Neural cell (in vitro differentiated cells): Measurements from ENCODE around the gene PDZD4. TPM values are rescaled to one million over a fixed set of nuclear protein-coding genes. Genes with fewer than 3 reads are reported as not detected.

ENCODE experiments used
- H2AFZ ChIP-seq: fragments of 200-600, 300-800 bp; sonication (generic), shearing (Covaris generic); 2 replicates; pipeline ENCODE4 v1.6.0; 2014; ENCODE audit warnings: low read depth, mild to moderate bottlenecking, antibody characterized with exemption, low read length, moderate library complexity
- H3F3A ChIP-seq: fragments of 200-600 bp; shearing (Covaris generic); 2 replicates; pipeline ENCODE4 v1.6.1; 2016; ENCODE audit warnings: mild to moderate bottlenecking, moderate library complexity, mixed read lengths, antibody characterized with exemption, low read length; ENCODE audit not compliant: insufficient read depth, poor library complexity, severe bottlenecking
- H3K27ac ChIP-seq: fragments of 200-600, 300-800 bp; sonication (generic), shearing (Covaris generic); 2 replicates; pipeline ENCODE4 v1.5.1; 2014; ENCODE audit warnings: mild to moderate bottlenecking, low read length, moderate library complexity
- H3K27me3 ChIP-seq: fragments of 300-800, 200-600 bp; sonication (generic), shearing (Covaris generic); 2 replicates; pipeline ENCODE4 v1.6.0; 2014; ENCODE audit warnings: mild to moderate bottlenecking, low read depth, low read length, moderate library complexity; ENCODE audit not compliant: insufficient read depth
- H3K36me3 ChIP-seq: fragments of 300-800, 200-600 bp; sonication (generic), shearing (Covaris generic); 2 replicates; pipeline ENCODE4 v1.5.1; 2014; ENCODE audit warnings: mild to moderate bottlenecking, antibody characterized with exemption, low read length, moderate library complexity; ENCODE audit not compliant: insufficient read depth
- H3K4me2 ChIP-seq: fragments of 300-800, 200-600 bp; sonication (generic), shearing (Covaris generic); 2 replicates; pipeline ENCODE4 v1.6.0; 2014; ENCODE audit warnings: mild to moderate bottlenecking, low read length
- H3K4me3 ChIP-seq: fragments of 300-800, 200-600 bp; sonication (generic), shearing (Covaris generic); 2 replicates; pipeline ENCODE4 v1.5.1; 2014; ENCODE audit warnings: mild to moderate bottlenecking, low read length, moderate library complexity
- H3K79me2 ChIP-seq: fragments of 200-600 bp; shearing (Covaris generic); replicated peaks from 2 replicates; pipeline ENCODE4 v1.6.0; 2014; ENCODE audit warnings: mild to moderate bottlenecking, low read length, moderate library complexity; ENCODE audit not compliant: insufficient read depth
- H3K9ac ChIP-seq: fragments of 300-800, 200-600 bp; sonication (generic), shearing (Covaris generic); 2 replicates; pipeline ENCODE4 v1.6.1; 2016; ENCODE audit warnings: mild to moderate bottlenecking, low read length, mixed read lengths
- H3K9me2 ChIP-seq: fragments of 200-600 bp; shearing (Covaris generic); 2 replicates; pipeline ENCODE4 v1.6.1; 2016; ENCODE audit warnings: mild to moderate bottlenecking, low read length, mixed read lengths; ENCODE audit not compliant: insufficient read depth
- H3K9me3 ChIP-seq: fragments of 200-600, 300-800 bp; sonication (generic), shearing (Covaris generic); 2 replicates; pipeline ENCODE4 v1.6.1; 2016; ENCODE audit warnings: mild to moderate bottlenecking, mixed run types, low read length, moderate library complexity, mixed read lengths
- H4K20me1 ChIP-seq: fragments of 200-600 bp; shearing (Covaris generic); 2 replicates; pipeline ENCODE4 v1.6.1; 2016; ENCODE audit warnings: mild to moderate bottlenecking, mixed run types; ENCODE audit not compliant: insufficient read depth
- EP300 ChIP-seq: fragments of 450-650 bp; conservative IDR thresholded peaks from 2 replicates; pipeline ENCODE4 v1.6.1; 2014; ENCODE audit warnings: antibody characterized with exemption, mild to moderate bottlenecking, moderate library complexity; ENCODE audit not compliant: poor library complexity, severe bottlenecking
- EZH2 ChIP-seq: fragments of 200-600, 300-800 bp; shearing (Covaris generic), sonication (generic); IDR thresholded peaks from 2 replicates; pipeline ENCODE4 v1.6.1; 2014; ENCODE audit warnings: antibody characterized with exemption, low read length, borderline replicate concordance, mild to moderate bottlenecking; ENCODE audit not compliant: insufficient read depth, poor library complexity, severe bottlenecking
- MXI1 ChIP-seq: fragments of 450-650 bp; conservative IDR thresholded peaks from 2 replicates; pipeline ENCODE4 v1.6.1; 2014; ENCODE audit warnings: antibody characterized with exemption, mild to moderate bottlenecking; ENCODE audit not compliant: poor library complexity, severe bottlenecking
- POLR2AphosphoS5 ChIP-seq: IDR thresholded peaks from 2 replicates; pipeline ENCODE4 v1.6.1; 2012
- RAD21 ChIP-seq: fragments of 450-650 bp; conservative IDR thresholded peaks from 2 replicates; pipeline ENCODE4 v1.6.1; 2014; ENCODE audit warnings: antibody characterized with exemption, mild to moderate bottlenecking, moderate library complexity
- REST ChIP-seq: IDR thresholded peaks from 2 replicates; pipeline ENCODE4 v1.6.1; 2012; ENCODE audit warnings: borderline replicate concordance
- SMC3 ChIP-seq: fragments of 450-650 bp; conservative IDR thresholded peaks from 2 replicates; pipeline ENCODE4 v1.6.1; 2014; ENCODE audit warnings: antibody characterized with exemption, mild to moderate bottlenecking, moderate library complexity; ENCODE audit not compliant: poor library complexity
- TAF1 ChIP-seq: IDR thresholded peaks from 2 replicates; pipeline ENCODE4 v1.6.1; 2012; ENCODE audit warnings: low read depth
- polyA plus RNA-seq: library from polyadenylated mRNA; depleted of rRNA; stranded (reverse); fragments of >200 nt; gene quantifications from 2 replicates; pipeline ENCODE4 v1.2.3, GENCODE V29; 2014
- TF ChIP-seq, protein P1 (sequence below): fragments of 450-650 bp; IDR thresholded peaks from 2 replicates; pipeline ENCODE4 v1.5.1; 2014; ENCODE audit warnings: antibody characterized with exemption, mild to moderate bottlenecking, moderate library complexity; ENCODE audit not compliant: poor library complexity, severe bottlenecking

PDZD4 gene
- polyA plus RNA-seq, 1 donor from 2014 or later, result 343 TPM

DNA sequence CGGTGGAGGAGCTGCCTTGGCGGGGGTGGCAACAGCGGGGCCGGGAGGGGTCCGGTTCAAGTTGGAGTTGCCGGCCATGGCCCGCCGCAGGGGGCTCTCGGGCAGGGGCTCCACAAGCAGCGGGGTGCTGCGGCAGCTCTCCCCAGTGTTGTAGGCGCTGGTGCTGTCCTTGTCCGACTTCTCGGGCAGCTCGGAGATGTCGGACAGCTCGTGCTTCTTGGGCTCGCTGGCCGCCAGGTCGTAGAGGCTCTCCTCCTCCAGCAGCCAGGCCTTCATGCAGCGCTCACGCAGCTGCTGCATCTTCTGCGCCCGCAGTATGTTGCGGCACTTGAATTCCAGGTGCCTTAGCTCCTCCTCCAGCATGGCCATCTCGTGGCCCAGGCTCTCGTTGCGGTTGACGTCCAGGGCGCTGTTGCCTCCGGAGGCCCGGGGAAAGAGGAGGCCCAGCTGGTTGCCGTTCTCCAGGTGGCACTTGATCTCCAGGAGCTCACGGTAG is 26.2 kb downstream of the PDZD4 start:
- TF ChIP-seq EP300, result no peak
- TF ChIP-seq, protein P1, sequence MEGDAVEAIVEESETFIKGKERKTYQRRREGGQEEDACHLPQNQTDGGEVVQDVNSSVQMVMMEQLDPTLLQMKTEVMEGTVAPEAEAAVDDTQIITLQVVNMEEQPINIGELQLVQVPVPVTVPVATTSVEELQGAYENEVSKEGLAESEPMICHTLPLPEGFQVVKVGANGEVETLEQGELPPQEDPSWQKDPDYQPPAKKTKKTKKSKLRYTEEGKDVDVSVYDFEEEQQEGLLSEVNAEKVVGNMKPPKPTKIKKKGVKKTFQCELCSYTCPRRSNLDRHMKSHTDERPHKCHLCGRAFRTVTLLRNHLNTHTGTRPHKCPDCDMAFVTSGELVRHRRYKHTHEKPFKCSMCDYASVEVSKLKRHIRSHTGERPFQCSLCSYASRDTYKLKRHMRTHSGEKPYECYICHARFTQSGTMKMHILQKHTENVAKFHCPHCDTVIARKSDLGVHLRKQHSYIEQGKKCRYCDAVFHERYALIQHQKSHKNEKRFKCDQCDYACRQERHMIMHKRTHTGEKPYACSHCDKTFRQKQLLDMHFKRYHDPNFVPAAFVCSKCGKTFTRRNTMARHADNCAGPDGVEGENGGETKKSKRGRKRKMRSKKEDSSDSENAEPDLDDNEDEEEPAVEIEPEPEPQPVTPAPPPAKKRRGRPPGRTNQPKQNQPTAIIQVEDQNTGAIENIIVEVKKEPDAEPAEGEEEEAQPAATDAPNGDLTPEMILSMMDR, result no peak
- no peak for TF ChIP-seq EZH2
- TF ChIP-seq POLR2AphosphoS5, result no peak
- TF ChIP-seq REST, result no peak
- TF ChIP-seq SMC3, result no peak
- TF ChIP-seq MXI1, result no peak
- TF ChIP-seq RAD21, result no peak
- no peak for TF ChIP-seq TAF1
- H3K36me3 ChIP-seq, result no peaks in the 10 kb centered on the region
- no peaks in the 10 kb centered on the region for H4K20me1 ChIP-seq
- H3K9me3 ChIP-seq, result no peaks in the 10 kb centered on the region
- no peak overlapping the region for H3K4me2 ChIP-seq
- H2AFZ ChIP-seq, result no peak overlapping the region
- H3F3A ChIP-seq, result no peaks in the 10 kb centered on the region
- no peak overlapping the region for H3K9ac ChIP-seq
- H3K27me3 ChIP-seq, result no peaks in the 10 kb centered on the region
- H3K79me2 ChIP-seq, result peaks cover 9% of the 10 kb centered on the region
- H3K4me3 ChIP-seq, result no peak overlapping the region
- no peak overlapping the region for H3K27ac ChIP-seq
- H3K9me2 ChIP-seq, result no peaks in the 10 kb centered on the region

DNA sequence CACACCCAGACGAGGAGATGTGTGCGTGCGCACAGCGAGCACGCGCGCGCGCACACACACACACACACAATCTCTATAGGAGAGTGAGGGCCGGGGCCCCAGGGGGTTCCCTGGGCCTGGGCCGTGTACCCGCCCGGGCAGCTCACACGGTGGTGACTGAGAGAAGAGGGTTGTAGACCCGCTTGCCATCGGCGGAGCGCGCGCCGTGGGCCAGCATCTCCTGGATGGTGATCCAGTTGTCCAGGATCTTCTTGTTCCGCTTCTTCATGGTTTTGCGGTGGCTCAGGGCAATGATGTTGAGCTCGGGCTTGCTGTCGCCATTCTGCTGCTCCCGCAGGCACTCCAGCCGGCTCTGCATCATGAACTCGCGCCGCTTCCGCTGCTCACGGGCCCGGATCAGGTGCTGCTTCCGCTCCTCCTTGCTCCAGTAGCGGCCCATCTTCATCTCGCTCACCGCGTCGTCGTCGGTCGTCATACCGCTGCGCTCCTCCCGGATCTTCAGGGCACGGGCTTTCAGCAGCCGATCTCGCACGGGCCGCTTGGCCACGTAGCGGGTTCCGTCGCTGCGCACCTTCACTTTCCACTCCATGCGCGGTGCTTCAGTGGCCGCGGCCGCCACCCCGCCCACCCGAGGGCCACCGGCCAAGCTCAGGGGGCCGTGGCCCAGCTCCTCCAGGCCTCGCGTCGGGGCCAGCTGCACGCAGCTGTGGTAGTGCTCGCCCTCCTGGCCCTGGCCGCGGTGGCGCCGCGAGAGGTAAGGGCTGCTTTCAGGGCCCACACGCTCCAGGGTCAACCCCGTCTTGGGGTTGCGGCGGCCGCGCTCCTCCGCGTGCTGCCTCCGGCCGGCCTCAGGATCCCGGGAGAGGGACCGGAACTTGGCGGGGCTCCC is 26.9 kb downstream of the PDZD4 start:
- H3F3A ChIP-seq, result no peaks in the 10 kb centered on the region
- H3K9me3 ChIP-seq, result no peaks in the 10 kb centered on the region
- no peak overlapping the region for H3K9ac ChIP-seq
- no peak overlapping the region for H3K4me3 ChIP-seq
- H3K9me2 ChIP-seq, result no peaks in the 10 kb centered on the region
- TF ChIP-seq REST, result no peak
- no peak for TF ChIP-seq TAF1
- TF ChIP-seq SMC3, result no peak
- TF ChIP-seq, protein P1, result no peak
- TF ChIP-seq MXI1, result no peak
- no peak for TF ChIP-seq EP300
- no peak for TF ChIP-seq EZH2
- no peak for TF ChIP-seq POLR2AphosphoS5
- no peak for TF ChIP-seq RAD21
- H3K27ac ChIP-seq, result no peak overlapping the region
- H2AFZ ChIP-seq, result no peak overlapping the region
- H3K4me2 ChIP-seq, result no peak overlapping the region
- H3K79me2 ChIP-seq, result peaks cover 5% of the 10 kb centered on the region
- no peaks in the 10 kb centered on the region for H3K27me3 ChIP-seq
- no peaks in the 10 kb centered on the region for H4K20me1 ChIP-seq
- no peaks in the 10 kb centered on the region for H3K36me3 ChIP-seq
